Mucosa of stomach (tissue), 1 donor: ENCODE results near the gene GNG10.

ENCODE experiments used
- H3K27me3 ChIP-seq: one replicate; pipeline ENCODE4 v1.7.0; 2013; ENCODE audit warnings: mild to moderate bottlenecking, low read length; ENCODE audit not compliant: control insufficient read depth, insufficient read depth
- H3K36me3 ChIP-seq: one replicate; pipeline ENCODE4 v1.7.0; 2013; ENCODE audit warnings: low read length; ENCODE audit not compliant: control insufficient read depth, insufficient read depth
- H3K4me1 ChIP-seq: one replicate; pipeline ENCODE4 v1.7.0; 2013; ENCODE audit warnings: mild to moderate bottlenecking, low read length; ENCODE audit not compliant: control insufficient read depth, insufficient read depth
- H3K4me3 ChIP-seq: one replicate; pipeline ENCODE4 v1.7.0; 2013; ENCODE audit warnings: low read length
- H3K9ac ChIP-seq: one replicate; pipeline ENCODE4 v1.7.0; 2013; ENCODE audit warnings: mild to moderate bottlenecking, low read length, moderate library complexity
- H3K9me3 ChIP-seq: one replicate; pipeline ENCODE4 v1.7.0; 2013; ENCODE audit warnings: mild to moderate bottlenecking, low read length, moderate library complexity; ENCODE audit not compliant: control insufficient read depth
- donor health status: Pancreatic carcinoma.

GNG10 gene

DNA sequence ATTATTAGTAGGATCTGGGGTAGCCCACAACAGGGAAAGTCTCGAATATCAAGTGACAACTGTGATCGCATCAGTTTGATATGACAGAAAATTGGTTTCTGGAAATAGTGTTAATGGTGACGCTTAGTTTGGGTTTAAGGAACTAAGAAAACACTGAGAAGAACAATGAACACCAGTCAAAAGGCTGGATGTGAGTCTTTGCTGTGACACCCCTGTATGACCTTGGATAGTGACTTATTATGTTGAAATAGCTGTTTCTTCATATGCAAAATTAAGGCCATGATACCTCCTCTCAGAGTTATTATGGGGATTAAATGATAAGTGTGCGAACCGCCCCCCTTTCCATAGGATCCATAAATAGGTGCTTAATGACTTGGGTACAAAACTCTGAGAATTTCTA lies 29.3 kb upstream of the GNG10 start:
- Histone ChIP-seq H3K9ac (peak overlapping the region; percentile 69), H3K9me3 (no peaks in the 10 kb centered on the region), H3K4me3 (peak overlapping the region; percentile 87), H3K36me3 (no peaks in the 10 kb centered on the region), H3K4me1 (peaks cover 23% of the 10 kb centered on the region), H3K27me3 (no peaks in the 10 kb centered on the region)

DNA sequence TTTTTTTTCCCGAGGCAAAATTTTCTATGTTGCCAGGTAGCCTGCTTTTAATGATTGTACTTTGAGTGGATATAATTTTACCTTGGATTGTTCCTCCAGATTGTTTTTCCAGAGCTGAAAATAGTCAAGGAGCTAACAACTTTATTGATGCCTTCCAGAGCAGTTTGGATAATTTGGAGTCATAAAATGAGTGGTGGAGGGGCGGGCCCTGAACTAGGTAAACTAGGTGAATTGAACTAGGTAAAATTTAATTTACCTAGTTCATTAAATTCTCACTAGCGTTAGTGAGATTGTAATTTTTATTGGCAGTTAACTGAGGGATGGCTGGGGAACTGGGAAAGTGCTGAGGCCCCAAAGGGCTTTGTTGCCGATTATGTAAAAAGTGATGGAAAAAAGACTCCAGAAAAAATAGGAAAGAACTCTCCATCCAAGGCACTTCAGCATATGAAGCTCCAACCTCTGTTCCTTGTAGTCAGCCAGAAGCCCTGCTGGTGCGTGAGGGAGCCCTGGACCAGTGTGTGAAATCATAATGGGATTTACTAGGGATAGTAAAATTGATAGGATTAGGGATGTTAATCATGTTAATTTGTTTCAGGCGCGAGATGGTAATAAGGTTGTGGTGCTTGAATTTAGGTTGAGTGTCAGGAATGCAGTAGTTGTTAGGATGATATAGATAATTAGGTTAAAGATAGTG lies 28.6 kb upstream of the GNG10 start:
- Histone ChIP-seq H3K9me3 (no peaks in the 10 kb centered on the region), H3K4me1 (peaks cover 28% of the 10 kb centered on the region), H3K4me3 (no peak overlapping the region), H3K36me3 (no peaks in the 10 kb centered on the region), H3K27me3 (no peaks in the 10 kb centered on the region), H3K9ac (no peak overlapping the region)

DNA sequence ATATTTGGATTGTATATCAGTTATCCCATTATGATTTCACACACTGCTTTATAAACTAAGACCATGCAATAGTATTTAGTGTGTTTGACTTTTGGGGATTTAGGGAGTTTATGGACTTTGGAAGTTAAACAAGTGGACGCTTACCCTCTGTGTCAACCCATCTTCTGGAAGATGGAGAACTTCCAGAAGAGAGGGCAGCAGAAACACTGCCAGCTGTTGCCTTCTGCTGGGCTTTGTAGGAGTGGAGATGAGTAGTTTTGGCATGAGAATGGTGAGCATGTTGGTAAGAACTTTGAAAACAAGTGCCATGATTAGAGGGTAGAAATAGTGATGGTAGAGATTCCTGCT lies 28.0 kb upstream of the GNG10 start:
- no peaks in the 10 kb centered on the region for H3K27me3 ChIP-seq
- no peak overlapping the region for H3K4me3 ChIP-seq
- H3K36me3 ChIP-seq = no peaks in the 10 kb centered on the region
- H3K9ac ChIP-seq = no peak overlapping the region
- peaks cover 28% of the 10 kb centered on the region for H3K4me1 ChIP-seq
- H3K9me3 ChIP-seq = no peaks in the 10 kb centered on the region

- Histone ChIP-seq H3K9me3 (no peaks in the 10 kb centered on the region), H3K36me3 (no peaks in the 10 kb centered on the region), H3K9ac (no peak overlapping the region), H3K27me3 (no peaks in the 10 kb centered on the region), H3K4me3 (no peak overlapping the region), H3K4me1 (peaks cover 28% of the 10 kb centered on the region)
These were observed 26.5 kb upstream of the GNG10 start for GRCh38 chr9:111634860-111635259.

DNA sequence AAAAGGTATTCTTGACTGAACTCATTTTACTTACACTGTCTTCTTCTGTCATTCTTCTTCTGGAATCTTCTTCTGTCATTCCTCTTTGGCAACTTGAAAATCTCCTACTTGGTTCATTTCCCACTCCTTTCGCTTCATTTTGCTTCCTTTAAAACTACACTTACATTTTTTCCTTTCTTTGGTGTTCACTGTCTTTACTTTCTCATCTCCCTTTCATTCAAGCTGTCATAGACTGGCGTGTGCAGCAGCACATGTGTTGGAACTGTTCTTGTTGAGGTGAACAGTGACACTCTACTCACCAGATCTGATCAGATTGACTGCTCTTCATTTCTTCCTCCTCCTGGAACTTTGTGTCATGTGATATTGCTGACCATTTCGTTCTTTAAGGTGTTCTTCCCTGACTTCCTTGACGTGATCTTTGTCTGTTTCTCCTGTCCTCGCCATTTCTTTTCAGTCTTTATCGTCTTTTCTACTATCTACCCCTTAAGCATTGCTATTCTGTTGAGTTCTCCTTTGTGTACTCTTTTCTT lies 23.9 kb upstream of the GNG10 start:
- no peaks in the 10 kb centered on the region for H3K9me3 ChIP-seq
- no peaks in the 10 kb centered on the region for H3K27me3 ChIP-seq
- no peaks in the 10 kb centered on the region for H3K36me3 ChIP-seq
- H3K4me3 ChIP-seq = no peak overlapping the region
- H3K4me1 ChIP-seq = peaks cover 22% of the 10 kb centered on the region
- no peak overlapping the region for H3K9ac ChIP-seq

- Histone ChIP-seq H3K4me3 (no peak overlapping the region), H3K4me1 (no peaks in the 10 kb centered on the region), H3K36me3 (no peaks in the 10 kb centered on the region), H3K9ac (no peak overlapping the region), H3K9me3 (no peaks in the 10 kb centered on the region), H3K27me3 (no peaks in the 10 kb centered on the region)
These were observed 17.1 kb upstream of the GNG10 start for GRCh38 chr9:111644195-111644772.

DNA sequence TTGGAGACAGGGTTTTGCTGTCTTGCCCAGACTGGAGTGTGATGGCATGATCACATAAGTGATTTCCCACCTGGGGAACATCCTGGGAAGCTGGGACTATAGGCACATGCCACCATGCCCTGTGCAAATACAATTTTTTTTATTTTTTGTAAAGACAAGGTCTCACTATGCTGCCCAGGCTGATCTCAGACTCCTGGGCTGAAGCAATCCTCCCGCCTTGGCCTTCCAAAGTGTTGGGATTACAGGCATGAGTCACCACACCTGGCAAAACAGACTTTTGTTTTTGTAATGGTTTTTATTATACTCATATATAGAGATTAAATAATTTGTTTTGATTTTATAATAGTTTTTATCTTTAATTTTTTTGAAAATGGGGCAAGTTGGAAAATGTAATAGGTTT lies 15.6 kb upstream of the GNG10 start:
- Histone ChIP-seq H3K9ac (no peak overlapping the region), H3K4me3 (no peak overlapping the region), H3K4me1 (no peaks in the 10 kb centered on the region), H3K27me3 (no peaks in the 10 kb centered on the region), H3K36me3 (no peaks in the 10 kb centered on the region), H3K9me3 (no peaks in the 10 kb centered on the region)

DNA sequence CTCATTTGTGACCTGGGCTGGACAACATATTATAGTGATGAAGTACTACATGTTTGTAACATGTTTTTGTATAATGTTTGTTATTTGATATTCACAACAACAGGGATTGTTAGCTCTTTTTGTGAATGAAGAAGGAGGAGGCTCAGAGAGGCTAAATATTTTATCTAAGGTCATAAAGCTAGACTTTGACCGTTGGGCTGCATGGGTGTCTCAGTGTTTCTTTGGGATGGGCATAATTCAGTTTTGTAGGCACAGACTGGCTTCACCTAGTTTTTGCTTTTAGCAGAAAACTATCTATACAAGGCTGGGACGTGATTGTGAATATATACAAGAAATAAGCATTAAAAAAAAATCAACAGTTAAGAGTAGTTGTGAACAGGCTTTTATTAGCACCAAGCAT lies 15.0 kb upstream of the GNG10 start:
- Histone ChIP-seq H3K9ac (no peak overlapping the region), H3K9me3 (no peaks in the 10 kb centered on the region), H3K27me3 (no peaks in the 10 kb centered on the region), H3K4me1 (no peaks in the 10 kb centered on the region), H3K36me3 (no peaks in the 10 kb centered on the region), H3K4me3 (no peak overlapping the region)

GRCh38 chr9:111648066-111648465 lies 13.3 kb upstream of the GNG10 start:
- Histone ChIP-seq H3K4me3 (no peak overlapping the region), H3K27me3 (no peaks in the 10 kb centered on the region), H3K9ac (no peak overlapping the region), H3K4me1 (no peaks in the 10 kb centered on the region), H3K9me3 (no peaks in the 10 kb centered on the region), H3K36me3 (no peaks in the 10 kb centered on the region)

DNA sequence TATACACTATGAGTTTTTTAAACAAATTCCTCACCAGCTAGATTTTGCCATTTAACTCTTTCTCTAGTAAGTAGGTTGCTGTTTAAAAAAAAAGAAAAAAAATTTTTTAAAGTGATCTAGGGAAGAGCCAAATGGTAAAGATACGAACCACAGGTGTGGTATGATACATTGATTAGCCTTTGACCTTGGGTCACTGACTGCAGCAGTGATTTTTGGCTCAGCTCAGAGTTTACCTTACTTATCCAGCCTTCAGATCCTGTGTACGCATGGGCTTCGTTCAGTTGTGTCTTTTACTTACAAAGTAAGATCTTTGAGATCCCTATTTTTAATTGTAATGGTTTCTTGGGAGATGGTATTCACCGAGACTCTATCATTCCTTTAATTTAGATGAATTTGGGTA lies 12.4 kb upstream of the GNG10 start:
- Histone ChIP-seq H3K36me3 (no peaks in the 10 kb centered on the region), H3K9ac (no peak overlapping the region), H3K4me1 (no peaks in the 10 kb centered on the region), H3K9me3 (no peaks in the 10 kb centered on the region), H3K27me3 (no peaks in the 10 kb centered on the region), H3K4me3 (no peak overlapping the region)

- Histone ChIP-seq H3K27me3 (no peaks in the 10 kb centered on the region), H3K9me3 (no peaks in the 10 kb centered on the region), H3K9ac (no peak overlapping the region), H3K36me3 (no peaks in the 10 kb centered on the region), H3K4me3 (no peak overlapping the region), H3K4me1 (peaks cover 5% of the 10 kb centered on the region)
These were observed 4.4 kb upstream of the GNG10 start for GRCh38 chr9:111657051-111657450.

- H3K4me1 ChIP-seq = peaks cover 18% of the 10 kb centered on the region
- no peak overlapping the region for H3K9ac ChIP-seq
- H3K36me3 ChIP-seq = no peaks in the 10 kb centered on the region
- H3K9me3 ChIP-seq = no peaks in the 10 kb centered on the region
- H3K4me3 ChIP-seq = no peak overlapping the region
- H3K27me3 ChIP-seq = no peaks in the 10 kb centered on the region
These were observed 2.5 kb upstream of the GNG10 start for GRCh38 chr9:111658943-111659342.
